Aorta (tissue), 5 donors: ENCODE data around the gene DUSP16. TPM values are rescaled to one million over a fixed set of nuclear protein-coding genes. Genes with fewer than 3 reads are reported as not detected.

Experiments used
- ATAC-seq: fragments of 200-7000 bp; cut with Tn5 transposase; one replicate; pipeline ENCODE4 v1.9.1; 2022; ENCODE audit warnings: moderate library complexity; ENCODE audit not compliant: low FRiP score
- DNase-seq, 2 donors: peaks; one replicate each; pipeline ENCODE4 v3.0.0-alpha.2; 2020
- H3K27ac ChIP-seq, 2 donors: one replicate each; pipeline ENCODE4 v1.5.1; 2013; ENCODE audit warnings: low read length in 2 of 2, mild to moderate bottlenecking in 2 of 2, moderate library complexity in 2 of 2, control low read depth in 1 of 2, inconsistent platforms in 1 of 2, low read depth in 1 of 2
- H3K27me3 ChIP-seq, 2 donors: one replicate each; pipeline ENCODE4 v1.6.1; 2013; ENCODE audit warnings: control low read depth in 1 of 2, low read length in 1 of 2, mild to moderate bottlenecking in 1 of 2, moderate library complexity in 1 of 2; ENCODE audit not compliant: insufficient read depth in 2 of 2, control insufficient read depth in 1 of 2
- H3K36me3 ChIP-seq, 2 donors: one replicate each; pipeline ENCODE4 v1.6.1; 2013; ENCODE audit warnings: control low read depth in 1 of 2, low read length in 1 of 2, mild to moderate bottlenecking in 1 of 2; ENCODE audit not compliant: insufficient read depth in 2 of 2, control insufficient read depth in 1 of 2
- H3K4me1 ChIP-seq, 2 donors: one replicate each; pipeline ENCODE4 v1.6.1; 2013; ENCODE audit warnings: low read length in 2 of 2, control low read depth in 1 of 2, mild to moderate bottlenecking in 1 of 2, moderate library complexity in 1 of 2; ENCODE audit not compliant: insufficient read depth in 2 of 2, control insufficient read depth in 1 of 2
- H3K4me3 ChIP-seq, 2 donors: one replicate each; pipeline ENCODE4 v1.5.1; 2013; ENCODE audit warnings: low read length in 2 of 2, control low read depth in 1 of 2, mild to moderate bottlenecking in 1 of 2
- H3K9me3 ChIP-seq: one replicate; pipeline ENCODE4 v1.6.1; 2013; ENCODE audit warnings: mild to moderate bottlenecking, low read length; ENCODE audit not compliant: control insufficient read depth
- WGBS, 2 donors: extraction: QIAGEN DNeasy Blood & Tissue Kit; methylation state at CpG; one replicate each; pipeline ENCODE4 v1.1.7; 2013; 5-methylcytosine and 5-hydroxymethylcytosine counted together
- intact Hi-C, 2 donors: fragments of 100-400 bp; cut with DNase I; formaldehyde crosslinking; loops; one replicate each; pipeline versions ENCODE4 v1.14.2 to v1.15.0; 2022
- polyA plus RNA-seq, 2 donors: library from polyadenylated mRNA; stranded (reverse); fragments of 200-250 nt; gene quantifications; one replicate each; pipeline ENCODE4 v1.2.3, GENCODE V29; 2013
- total RNA-seq, 2 donors: library from RNA; stranded (reverse); fragmentation: NEBNext Ultra II Directional; extraction: Animal tissue kit (Norgen Biotek cat#: 25700); gene quantifications; one replicate each; pipeline ENCODE4 v1.2.1, GENCODE V29; 2021
- donor health status: healthy with polysubstance abuse.
- donor health status: Bipolar disorder and iron deficiency.
- donor health status: DM: no; HTN: no; CAD: no.
- donor health status: DM: no; HTN: no; CAD: no.
- donor health status: DM: yes; HTN: yes; CAD: no.

Gene DUSP16
- total and polyA plus RNA-seq, 4 donors = 3.1 to 27.4 (median 17.6) TPM

GRCh38 chr12:12454315-12454714 lies 108.3 kb downstream of the DUSP16 start:
- H3K27ac ChIP-seq = no peak overlapping the region
- no peaks in the 10 kb centered on the region for H3K9me3 ChIP-seq
- H3K27me3 ChIP-seq = no peaks in the 10 kb centered on the region
- ATAC-seq (no peak), DNase-seq (no peak)
- no peak overlapping the region for H3K4me3 ChIP-seq
- no peaks in the 10 kb centered on the region for H3K4me1 ChIP-seq
- intact Hi-C loops = no loop called here
- H3K36me3 ChIP-seq = no peaks in the 10 kb centered on the region

DNA sequence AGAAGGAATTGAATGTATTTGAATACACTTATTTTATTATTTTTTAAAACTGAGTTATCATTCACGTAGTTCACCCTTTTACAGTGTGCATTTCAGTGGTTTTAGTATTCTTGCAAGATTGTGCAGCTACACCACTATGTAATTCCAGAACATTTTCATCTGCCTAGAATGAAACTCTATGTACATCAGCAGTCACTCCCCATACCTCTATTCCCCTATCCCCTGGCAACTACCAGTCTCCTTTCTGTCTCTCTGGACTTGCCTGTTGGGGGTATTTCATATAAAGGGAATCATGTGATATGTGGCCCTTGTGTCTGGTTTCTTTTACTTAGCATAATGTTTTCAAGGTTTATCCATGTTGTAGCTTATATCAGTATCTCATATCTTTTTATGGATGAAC lies 109.0 kb downstream of the DUSP16 start:
- WGBS, 2 donors = 86 to 99% methylated on average over 1 of the region's 1 CpG
- Histone ChIP-seq H3K36me3 (no peaks in the 10 kb centered on the region), H3K4me3 (no peak overlapping the region), H3K27ac (no peak overlapping the region), H3K4me1 (no peaks in the 10 kb centered on the region), H3K27me3 (no peaks in the 10 kb centered on the region), H3K9me3 (no peaks in the 10 kb centered on the region)
- DNase-seq (no peak), ATAC-seq (no peak)
- intact Hi-C loops = no loop called here

- WGBS, 2 donors = 95% methylated on average over 21 of the region's 21 CpGs
Measured at GRCh38 chr12:12452326-12452902, 110.2 kb downstream of the DUSP16 start.

DNA sequence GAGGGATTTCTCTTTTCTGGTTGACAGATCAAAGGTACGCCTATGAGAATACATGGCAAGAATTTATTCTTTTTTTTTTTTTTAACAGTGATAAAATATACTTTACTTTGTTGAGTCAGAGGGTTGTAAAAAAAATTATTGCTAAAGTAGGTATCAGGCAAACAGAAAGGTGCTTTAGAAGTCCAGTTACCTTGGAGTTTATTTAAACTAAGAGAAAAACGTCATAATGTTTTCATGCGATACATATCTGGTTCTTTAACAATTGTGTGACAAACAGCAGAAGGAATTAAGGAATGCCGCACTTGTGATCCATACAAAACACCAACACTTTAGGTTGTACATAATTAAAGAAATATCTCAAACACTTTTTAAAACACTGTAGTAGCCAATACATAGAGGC lies 111.6 kb downstream of the DUSP16 start:
- intact Hi-C loops = no loop called here
- no peaks in the 10 kb centered on the region for H3K9me3 ChIP-seq
- WGBS, 2 donors = 94 to 95% methylated on average over 4 of the region's 4 CpGs

More at GRCh38 chr12:12452326-12452902, 110.2 kb downstream of the DUSP16 start:
- Histone ChIP-seq H3K36me3 (no peaks in the 10 kb centered on the region), H3K4me1 (no peaks in the 10 kb centered on the region), H3K9me3 (no peaks in the 10 kb centered on the region), H3K4me3 (no peak overlapping the region), H3K27ac (no peak overlapping the region), H3K27me3 (no peaks in the 10 kb centered on the region)
- ATAC-seq (no peak), DNase-seq (no peak)
- intact Hi-C loops = no loop called here

GRCh38 chr12:12450043-12450471 lies 112.6 kb downstream of the DUSP16 start:
- no peak overlapping the region for H3K4me3 ChIP-seq
- DNase-seq (no peak), ATAC-seq (no peak)
- intact Hi-C loops = no loop called here
- H3K27ac ChIP-seq = peak overlapping the region in 1 of 2 donors; percentile 8
- H3K4me1 ChIP-seq = no peaks in the 10 kb centered on the region
- 73 to 79% methylated on average over 2 of the region's 2 CpGs for WGBS, 2 donors
- no peaks in the 10 kb centered on the region for H3K36me3 ChIP-seq
- no peaks in the 10 kb centered on the region for H3K27me3 ChIP-seq
- H3K9me3 ChIP-seq = no peaks in the 10 kb centered on the region

More for the DNA sequence above, 111.6 kb downstream of the DUSP16 start:
- no peaks in the 10 kb centered on the region for H3K27me3 ChIP-seq
- H3K4me1 ChIP-seq = no peaks in the 10 kb centered on the region
- H3K36me3 ChIP-seq = no peaks in the 10 kb centered on the region
- H3K4me3 ChIP-seq = no peak overlapping the region
- DNase-seq (no peak), ATAC-seq (no peak)
- H3K27ac ChIP-seq = no peak overlapping the region

DNA sequence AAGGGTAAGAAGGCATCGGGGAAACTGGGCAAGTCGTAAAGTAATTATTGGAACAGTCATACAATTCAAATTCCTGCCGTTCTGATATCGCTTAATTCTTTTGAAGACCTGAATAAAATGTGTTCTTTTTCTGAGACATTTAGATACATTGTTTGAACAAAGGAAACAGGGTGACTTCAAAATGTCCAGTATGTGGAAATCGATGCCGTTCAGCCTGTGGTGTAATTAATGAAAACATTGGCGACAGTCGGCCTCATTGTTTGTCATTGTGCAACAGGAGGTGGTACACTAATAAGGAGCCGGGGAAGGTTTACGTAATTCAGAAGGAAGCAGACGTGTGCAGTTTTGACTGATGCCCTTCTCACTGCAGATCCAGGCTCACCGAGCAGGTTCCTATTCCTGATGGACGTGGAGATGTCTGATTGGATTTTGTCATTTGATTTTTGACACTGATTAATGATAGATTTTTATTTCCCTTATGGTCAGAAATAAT lies 113.1 kb downstream of the DUSP16 start:
- no peaks in the 10 kb centered on the region for H3K4me1 ChIP-seq
- DNase-seq = no peak
- no peak overlapping the region for H3K4me3 ChIP-seq
- no peaks in the 10 kb centered on the region for H3K27me3 ChIP-seq
- no peak overlapping the region for H3K27ac ChIP-seq
- H3K9me3 ChIP-seq = no peaks in the 10 kb centered on the region
- peak; percentile 75 for ATAC-seq
- no peaks in the 10 kb centered on the region for H3K36me3 ChIP-seq
- intact Hi-C loops = no loop called here
- WGBS, 2 donors = 30% methylated on average over 13 of the region's 13 CpGs

DNA sequence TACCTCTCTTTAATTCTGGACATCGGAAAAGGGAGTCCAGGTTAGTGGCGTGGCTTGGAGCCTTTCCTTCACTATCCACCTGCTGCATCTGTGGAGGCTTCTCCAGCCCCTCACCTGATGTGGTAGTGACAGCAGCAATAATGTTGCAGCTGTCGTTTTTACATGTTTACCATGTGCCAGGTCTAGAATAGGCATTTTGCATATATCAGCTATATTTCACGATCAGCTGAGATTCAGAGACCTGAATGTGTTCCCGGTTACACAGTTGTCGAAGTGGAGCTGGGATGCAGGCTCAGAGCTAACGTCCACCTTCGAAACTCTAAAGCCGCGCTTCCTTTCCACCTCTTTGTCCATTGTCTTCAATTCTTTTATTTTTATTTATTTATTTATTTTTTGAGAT lies 114.8 kb downstream of the DUSP16 start:
- intact Hi-C loops = no loop called here
- WGBS, 2 donors = 94 to 95% methylated on average over 10 of the region's 10 CpGs
- no peaks in the 10 kb centered on the region for H3K4me1 ChIP-seq
- no peaks in the 10 kb centered on the region for H3K36me3 ChIP-seq
- H3K4me3 ChIP-seq = no peak overlapping the region
- no peak for DNase-seq
- H3K27me3 ChIP-seq = no peaks in the 10 kb centered on the region
- ATAC-seq = no peak
- no peaks in the 10 kb centered on the region for H3K9me3 ChIP-seq
- peak overlapping the region in 1 of 2 donors; percentile 18 for H3K27ac ChIP-seq

GRCh38 chr12:12447236-12447635 lies 115.4 kb downstream of the DUSP16 start:
- no peaks in the 10 kb centered on the region for H3K36me3 ChIP-seq
- H3K27me3 ChIP-seq = no peaks in the 10 kb centered on the region
- intact Hi-C loops = no loop called here
- no peak for ATAC-seq
- H3K27ac ChIP-seq = peak overlapping the region in 1 of 2 donors; percentile 52
- H3K4me3 ChIP-seq = no peak overlapping the region
- DNase-seq = no peak
- WGBS, 2 donors = 9 to 11% methylated on average over 8 of the region's 8 CpGs
- no peaks in the 10 kb centered on the region for H3K9me3 ChIP-seq
- no peaks in the 10 kb centered on the region for H3K4me1 ChIP-seq

GRCh38 chr12:12446786-12447185 lies 115.9 kb downstream of the DUSP16 start:
- DNase-seq = no peak
- H3K27ac ChIP-seq = peak overlapping the region in 1 of 2 donors; percentile 43
- H3K36me3 ChIP-seq = no peaks in the 10 kb centered on the region
- no peak for ATAC-seq
- H3K27me3 ChIP-seq = no peaks in the 10 kb centered on the region
- no peaks in the 10 kb centered on the region for H3K4me1 ChIP-seq
- H3K4me3 ChIP-seq = no peak overlapping the region
- intact Hi-C loops = no loop called here
- no peaks in the 10 kb centered on the region for H3K9me3 ChIP-seq
- 64 to 70% methylated on average over 3 of the region's 3 CpGs for WGBS, 2 donors
